HL-60/S4 (cell line): ENCODE data around the gene MBP.

Experiments used
- in situ Hi-C: fragments of 300-500 bp; cut with MboI; formaldehyde crosslinking; loops from 2 replicates; pipeline ENCODE4 v1.14.3; 2022; ENCODE audit warnings: low sequenced_read_pairs

Gene MBP

DNA sequence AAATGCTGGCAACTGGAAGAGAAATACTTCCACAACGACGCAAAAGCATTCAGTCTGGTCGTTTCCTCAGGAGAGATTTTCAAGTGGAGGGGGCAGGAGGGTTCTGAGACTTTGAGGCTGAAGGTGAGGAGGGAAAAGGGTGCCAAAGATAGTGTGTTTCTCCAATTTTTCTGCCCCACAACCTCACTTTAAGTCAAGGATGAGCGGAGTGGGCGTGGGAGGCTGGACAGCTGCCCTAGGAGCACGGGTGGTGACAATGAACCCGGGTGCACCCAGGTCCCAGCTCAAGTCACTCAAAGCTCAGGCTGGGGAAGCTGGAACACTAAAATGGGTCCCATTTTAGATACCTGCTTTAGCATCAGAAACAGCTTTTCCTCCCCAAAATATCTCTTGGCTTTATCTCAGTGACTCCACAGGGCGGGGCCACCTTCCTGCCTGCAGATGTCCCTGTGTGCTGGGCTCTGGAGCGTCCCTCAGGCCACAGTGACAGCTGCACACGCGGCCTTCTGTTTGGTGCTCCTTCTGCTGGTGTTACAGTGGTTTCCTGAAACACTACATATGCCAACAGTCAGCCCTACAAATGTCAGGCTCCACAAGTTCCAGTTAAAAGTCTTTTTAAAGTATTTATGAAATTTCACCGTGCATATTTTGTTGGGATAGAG is 1.4 kb upstream of the MBP start:
- in situ Hi-C loops = no loop called here

DNA sequence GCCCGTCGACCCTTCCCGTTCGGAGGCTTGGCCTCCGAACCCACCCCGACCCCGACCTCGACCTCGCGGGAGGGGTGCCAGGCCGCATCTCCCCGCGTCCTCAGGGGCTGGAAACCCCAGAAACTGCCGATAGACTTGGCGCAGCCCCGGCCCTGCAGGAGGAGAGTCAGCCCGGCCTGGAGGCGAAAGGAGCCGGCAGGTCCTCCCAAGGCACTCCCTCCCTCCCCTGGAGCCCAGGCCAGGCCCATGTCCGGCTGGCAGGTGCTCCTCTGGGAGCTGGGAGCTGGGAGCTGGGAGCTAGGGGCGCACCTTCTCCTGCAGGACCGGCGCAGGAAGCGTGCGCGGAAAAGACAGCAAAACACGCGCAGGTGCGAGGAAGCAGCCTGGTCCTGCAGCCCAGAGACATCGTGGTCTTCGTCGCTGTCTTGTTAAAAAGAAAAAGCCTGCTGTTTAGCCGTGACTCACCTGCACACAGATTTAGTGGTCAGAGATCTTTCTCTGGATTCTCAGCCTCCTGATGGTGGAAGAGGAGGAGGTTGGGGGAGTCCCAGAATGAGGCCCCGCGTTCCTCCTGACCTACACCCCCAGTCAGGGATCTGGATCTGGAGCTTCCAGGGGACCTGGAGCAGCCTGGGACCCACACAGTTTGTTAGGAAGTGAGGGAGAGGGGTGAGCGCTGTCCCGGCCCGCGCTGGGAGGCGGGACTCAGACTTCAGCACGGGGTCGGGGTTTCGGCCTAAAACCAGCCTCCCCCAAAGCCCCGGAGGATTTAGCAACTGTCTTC is 660 bp upstream of the MBP start:
- in situ Hi-C loops = no loop called here

DNA sequence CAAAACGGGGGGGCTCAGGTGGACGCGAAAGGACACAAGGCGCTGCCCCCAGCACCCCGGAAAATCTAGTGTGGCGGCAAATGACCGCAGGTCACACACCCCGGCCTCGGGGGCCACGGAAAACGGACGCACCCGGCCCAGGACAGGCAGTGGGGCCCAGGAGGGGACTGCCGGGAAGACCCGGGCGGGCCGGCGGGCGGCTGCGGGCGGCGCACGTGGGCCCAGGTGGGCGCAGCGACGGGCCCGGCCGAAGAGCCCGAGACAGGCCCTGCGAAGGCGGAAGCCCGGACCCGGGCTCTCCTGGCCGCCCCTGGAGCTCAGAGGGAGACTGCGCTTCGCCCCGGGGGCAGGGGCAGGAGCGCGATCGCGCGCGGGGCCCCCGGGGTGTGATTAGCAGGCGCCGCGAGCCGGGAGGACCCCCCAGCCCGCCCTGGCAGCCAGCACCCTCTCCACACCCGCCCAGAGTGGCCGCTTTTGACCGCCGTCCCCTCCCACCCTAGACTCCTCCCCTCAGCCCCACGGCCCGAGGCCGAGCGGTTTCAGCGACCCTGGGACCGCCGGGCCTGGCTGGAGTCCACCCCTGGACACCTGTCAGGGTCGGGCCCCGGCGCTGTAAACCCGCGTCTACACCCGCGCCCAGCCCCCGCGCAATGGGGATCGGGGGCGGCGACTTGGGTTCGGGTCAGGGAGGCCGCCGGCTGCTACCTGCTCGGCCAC is 773 bp downstream of the MBP start:
- in situ Hi-C loops = no loop called here

DNA sequence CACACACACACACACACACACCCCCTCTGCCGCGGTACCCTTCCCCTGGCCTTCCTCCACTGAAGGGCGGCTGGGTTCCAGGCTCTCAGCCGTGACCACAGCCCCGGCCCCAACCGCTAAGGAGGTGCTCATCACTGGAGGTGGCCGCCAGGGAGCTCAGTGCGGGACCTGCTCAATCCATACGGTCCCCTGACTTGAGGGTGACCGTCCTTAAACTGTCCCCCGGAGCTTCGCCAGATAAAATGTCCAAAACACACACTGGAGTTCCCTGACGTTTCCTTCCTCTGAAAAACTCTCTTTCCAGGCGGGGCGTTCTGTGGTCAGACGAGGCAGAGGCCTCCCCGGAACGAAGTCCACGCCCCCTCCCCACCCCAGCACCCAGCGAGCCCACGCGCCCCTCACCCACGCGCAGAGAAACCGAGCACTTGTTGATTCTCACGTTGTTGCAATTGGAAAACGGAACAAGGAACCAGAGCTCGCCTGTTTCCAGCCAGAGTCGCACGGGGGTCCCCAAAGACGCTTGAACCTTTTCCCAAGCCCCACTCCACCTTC is 1.4 kb downstream of the MBP start:
- in situ Hi-C loops = no loop called here

DNA sequence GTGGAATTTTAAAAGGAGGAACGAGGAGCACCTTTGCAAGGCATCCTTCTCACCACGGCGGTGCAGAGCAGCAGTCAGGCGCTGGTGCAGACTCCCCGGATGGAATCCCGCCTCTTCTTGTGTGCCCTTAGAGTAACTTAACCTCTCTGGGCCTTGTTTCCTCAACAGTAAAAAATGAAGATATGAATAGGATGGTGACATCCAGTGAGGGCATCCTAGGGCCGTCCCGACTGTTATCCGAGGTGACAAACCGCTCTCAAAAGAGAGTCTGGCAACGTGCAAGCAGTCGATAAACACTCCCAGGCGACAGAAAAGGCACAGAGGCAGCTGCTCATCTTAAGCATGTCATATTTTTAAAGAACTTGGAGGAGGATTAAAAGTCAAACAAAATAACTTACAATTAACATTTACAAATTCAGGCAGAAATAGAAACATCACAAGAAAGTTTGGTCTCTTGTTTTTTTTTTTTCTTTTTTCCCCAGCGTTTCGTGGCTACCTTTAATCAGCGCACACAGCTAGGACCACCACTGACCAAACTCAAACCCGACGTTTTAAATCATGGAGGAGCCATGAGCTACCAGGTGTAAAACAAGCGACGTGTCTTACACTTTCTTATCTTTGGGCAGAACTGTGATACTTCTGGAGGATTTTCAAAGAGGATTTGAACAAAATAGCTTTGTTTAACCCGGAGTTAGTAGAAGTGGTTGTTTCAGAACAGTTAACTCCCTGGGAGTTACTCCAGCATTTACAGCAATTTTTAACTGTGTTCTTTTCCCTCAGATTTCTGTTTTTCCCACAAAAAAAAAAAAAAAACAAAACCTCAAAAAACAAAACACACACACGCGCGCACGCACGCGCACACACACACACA is 2.1 kb downstream of the MBP start:
- in situ Hi-C loops = no loop called here

DNA sequence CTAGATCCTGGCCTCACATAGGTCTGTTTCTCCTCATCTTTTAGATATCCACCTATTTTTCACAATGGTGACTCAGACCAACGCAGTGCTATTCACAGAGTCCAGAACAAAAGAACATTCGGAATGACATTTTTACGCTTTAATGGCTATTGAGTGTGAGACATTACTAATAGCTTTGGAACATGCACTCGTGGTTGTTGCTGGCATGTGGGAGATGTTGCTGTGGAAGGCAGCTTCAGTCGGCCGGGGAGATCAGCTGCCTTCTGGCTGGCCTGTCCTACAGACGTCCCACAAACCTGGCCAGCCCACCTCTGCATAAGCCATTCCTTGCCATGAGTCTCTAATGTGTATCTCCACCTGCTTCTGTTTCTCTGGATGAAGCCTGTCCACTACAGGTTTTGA is 3.4 kb downstream of the MBP start:
- in situ Hi-C loops = no loop called here

DNA sequence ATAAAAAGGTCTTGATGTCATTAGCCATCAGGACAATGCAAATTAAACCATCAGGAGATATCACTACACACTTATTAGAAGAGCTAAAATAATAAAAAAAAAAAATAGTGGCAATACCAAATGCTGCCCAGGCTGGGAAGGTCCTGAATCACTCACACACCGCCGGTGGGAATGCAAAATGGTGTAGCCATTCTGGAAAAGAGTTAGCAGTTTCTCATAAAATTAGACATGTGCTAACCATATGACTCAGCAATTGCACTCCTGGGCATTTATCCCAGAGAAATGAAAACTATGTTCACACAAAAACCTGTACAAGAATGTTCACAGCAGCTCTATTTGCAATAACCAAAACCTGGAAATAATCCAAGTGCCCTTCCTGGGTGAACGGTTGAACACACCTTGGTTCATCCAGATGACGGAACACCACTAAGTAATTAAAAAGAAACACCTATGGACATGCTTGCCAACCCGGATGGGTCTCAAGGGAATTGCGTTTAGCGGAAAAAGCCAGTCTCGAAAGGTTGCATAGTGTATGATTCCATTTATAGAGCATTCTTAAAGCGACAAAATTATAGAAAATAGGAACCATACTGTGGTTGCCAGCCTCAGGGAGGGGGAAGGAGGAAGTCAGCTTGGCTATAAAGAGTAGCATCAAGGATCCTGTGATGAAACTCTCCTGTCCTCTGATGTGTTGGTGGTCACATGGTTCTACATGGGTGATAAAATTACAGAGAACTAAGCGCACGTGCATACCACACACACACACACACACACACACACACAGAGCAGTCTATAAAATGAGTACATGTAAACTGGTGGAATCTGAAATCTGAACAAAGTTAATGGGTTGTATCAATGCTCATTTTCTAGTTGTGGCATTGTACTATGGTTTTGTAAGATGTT is 4.6 kb downstream of the MBP start:
- in situ Hi-C loops = no loop called here

DNA sequence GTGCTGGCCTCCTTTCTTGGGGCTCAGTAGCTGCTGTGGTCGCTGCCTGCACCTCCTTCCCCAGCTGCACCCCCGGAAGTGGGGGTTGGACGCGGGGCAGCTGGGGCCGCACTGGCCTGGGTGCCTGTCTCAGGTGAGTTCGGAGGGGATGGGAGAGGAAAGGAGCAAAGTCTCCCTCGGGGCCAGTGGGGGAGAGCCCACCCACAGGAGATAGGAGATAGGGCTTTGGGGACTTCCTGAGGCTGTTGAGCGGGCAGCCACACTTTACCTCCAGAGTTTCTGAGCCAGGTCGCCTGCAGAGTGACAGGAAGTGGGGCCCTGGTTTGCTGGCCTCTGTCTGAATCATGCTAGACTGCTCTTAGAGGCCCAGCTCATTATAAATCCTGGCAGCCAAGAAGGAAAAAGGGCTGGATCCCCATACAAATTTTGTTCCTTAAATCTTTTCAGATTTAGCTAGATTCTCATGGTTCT is 8.1 kb downstream of the MBP start:
- in situ Hi-C loops = no loop called here

DNA sequence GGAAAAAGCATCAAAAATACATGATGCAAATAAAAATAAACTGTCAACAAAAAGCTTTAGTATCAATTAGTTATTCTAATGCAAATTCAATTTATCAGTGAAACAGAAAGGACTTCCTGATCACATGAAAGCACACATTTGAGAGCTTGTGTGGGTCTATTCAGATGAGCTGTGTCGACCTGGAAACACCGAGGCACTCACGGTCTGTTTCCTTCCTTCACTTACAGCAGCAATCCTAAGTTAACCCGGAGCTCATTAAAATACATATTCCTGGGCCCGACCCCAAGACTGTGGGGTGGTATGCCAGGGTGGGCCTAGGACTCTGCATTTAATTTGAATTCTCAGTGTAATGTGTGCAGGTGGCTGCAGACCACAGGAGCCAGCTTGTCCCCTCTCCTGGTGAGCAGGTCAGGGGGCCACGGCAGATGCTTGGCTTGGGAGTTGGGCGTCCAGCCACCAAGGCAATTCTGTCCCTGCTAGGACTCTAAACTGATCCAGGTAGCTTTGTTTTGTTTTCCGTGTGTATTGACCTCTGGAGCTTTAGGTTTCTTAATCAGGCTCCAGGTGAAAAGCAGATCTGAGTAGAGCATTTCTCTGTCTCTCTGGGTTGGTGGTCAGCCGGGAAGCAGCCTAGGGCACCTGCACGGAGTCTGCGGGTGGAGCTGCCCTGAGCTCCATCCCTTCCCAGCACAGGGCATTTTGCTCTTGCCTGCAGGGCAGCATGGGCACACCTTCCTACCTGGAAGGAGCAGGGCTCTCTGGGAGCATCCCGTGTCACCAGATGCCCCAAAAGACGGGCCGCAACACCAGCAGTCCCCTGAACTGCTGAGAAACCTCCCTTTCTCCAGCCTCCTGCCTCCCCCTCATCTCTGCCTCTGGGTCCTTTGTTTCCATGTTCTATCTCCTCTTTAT is 9.0 kb downstream of the MBP start:
- in situ Hi-C loops = no loop called here

DNA sequence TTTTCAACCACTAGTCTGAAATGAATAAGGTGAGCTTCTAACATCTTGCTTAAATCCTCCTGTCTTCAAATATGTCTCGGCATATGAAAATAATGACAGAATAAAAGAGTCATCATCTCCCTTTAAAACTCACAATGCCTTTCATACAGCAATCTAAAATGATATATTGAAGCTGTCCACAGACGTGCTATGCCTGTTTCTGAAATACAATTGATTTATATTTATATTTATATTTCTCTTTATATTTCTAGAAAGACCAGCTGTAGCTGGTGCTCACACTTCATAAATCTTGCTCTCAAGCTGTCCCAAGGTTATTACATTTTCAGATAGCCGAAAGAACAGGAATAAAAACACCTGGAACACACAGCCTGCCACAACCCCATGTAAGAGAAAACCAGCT is 11.1 kb downstream of the MBP start:
- in situ Hi-C loops = no loop called here

DNA sequence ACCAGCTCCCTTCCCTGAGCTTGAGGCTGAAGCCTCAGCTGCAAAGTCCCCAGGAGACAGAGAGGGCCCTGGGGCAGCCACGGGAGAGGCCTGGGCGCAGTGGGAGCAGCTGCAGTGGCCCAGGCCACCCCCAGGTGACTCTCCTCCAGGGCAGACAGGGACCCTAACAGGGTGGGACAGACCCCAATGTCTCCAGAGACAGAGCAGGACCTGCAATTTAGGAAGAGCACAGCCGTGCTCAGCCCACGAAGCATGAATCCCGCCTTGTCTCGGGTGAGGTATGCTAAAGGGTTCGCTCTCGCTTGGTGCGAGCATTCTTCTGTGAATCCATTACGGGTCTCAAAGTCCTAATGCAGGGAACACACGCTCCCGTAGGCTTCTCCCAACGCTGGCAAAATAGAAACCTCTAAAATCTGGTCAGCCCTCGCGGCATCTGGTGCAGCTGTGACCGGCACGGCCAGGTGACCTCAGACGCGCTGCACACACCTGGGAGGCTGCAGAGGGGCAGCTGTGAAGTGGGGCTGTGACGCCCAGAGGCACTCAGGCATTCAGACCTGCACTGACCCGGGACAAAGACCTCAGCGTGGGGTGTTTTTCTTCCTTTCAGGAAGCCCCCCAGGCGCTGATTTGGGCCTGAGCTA is 12.6 kb downstream of the MBP start:
- in situ Hi-C loops = no loop called here

DNA sequence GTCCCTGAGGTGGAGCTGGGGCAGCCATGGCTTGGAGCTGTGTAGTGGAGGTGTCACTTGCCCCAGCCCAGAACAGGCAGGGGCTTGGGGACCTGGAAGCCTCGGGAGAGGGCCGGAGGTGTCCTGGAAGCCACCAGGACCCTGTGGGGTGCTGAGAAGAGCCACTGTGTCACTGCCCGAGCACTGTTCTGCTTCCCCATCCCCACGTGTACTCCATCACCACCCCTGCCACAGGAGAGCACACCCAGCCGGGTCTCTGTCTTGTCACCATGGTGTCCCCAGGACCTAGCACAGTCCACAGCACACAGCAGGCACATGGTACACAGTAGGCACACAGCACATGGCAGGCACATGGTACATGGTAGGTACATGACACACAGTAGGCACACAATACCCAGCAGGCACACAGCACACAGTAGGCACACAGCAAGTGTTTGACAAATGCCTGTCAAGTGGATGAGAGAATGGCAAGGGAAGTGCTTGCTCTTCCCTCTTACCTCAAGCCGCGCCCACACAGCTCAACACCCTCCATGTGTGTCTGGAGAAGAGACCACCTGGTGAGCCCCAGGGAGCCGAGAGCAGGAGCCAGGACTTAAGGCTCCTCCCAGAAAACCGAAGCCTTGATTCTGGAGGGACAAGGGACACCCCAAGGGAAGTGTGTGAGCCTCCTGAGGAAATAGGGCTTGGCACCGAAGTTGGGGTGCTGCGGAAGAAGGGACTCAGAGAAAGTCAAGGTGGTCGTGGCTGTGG is 13.3 kb downstream of the MBP start:
- in situ Hi-C loops = no loop called here

DNA sequence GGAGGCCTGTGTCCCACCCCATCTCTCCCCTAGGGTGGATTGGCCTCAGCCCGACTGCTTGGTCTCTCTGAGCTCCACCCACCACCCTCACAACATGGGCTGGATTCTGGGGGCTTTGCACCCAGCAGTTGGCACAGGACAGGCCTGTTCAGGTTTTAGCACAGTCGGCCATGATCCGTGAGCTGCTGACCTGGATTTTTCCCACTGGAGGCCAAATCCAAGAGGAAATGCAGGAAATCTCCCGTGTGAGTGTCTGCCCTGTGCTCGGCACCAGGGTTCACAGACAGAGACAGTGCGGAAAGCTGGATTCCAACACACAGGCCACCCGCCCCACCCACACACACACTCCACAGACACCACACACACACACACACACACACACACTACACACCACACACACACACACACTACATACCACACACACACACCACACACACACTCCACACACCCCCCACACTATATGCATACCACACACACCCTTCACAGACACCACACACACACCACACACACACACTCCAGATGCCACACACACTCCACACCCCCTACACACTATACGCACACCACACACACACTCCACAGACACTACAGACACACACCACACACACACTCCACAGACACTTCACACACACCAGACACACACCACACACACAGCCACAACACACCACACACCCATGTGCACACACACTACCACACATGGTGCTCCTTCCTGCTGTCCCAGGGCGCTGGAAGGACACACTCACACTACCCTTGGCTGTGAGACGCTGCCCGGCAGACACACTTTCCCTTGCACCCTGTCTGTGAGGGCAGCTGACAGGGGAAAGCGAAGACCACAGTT is 14.1 kb downstream of the MBP start:
- in situ Hi-C loops = no loop called here

DNA sequence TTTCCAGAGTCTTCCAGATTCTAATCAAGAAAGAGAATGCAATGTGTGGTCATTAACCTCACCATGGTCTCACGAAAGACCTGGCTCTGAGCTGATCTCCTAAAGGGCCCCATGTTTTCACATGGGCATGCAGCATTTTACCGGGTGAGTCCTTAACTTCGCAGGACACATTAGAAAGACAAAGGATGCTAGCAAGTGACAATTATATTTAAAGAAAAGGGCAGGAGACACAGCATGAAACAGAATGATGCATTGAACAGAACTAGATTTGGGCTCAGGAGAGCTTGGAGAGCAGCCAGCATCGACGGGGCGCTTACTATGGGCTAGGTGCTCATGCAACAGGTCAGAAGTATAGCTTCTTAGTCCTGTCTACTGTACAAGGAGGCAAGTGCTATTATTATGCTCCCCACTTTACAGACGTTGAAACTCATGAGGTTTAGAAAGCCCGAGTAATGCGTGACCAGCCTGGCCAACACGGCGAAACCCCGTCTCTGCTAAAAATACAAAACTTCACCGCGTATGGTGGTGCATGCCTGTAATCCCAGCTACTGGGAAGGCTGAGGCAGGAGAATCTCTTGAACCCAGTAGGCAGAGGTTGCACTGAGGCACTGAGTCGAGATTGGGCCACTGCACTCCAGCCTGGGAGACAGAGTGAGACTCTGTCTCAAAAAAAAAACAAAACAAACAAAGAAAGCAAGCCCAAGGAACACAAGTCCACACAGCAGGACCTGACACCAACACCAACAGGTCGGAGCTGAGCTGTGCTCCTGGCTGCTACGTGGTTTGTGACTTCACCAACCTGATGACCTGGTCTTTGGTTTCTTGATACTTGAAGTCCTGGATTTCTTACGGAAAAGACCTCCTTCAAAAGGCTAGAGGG is 16.1 kb downstream of the MBP start:
- in situ Hi-C loops = no loop called here

DNA sequence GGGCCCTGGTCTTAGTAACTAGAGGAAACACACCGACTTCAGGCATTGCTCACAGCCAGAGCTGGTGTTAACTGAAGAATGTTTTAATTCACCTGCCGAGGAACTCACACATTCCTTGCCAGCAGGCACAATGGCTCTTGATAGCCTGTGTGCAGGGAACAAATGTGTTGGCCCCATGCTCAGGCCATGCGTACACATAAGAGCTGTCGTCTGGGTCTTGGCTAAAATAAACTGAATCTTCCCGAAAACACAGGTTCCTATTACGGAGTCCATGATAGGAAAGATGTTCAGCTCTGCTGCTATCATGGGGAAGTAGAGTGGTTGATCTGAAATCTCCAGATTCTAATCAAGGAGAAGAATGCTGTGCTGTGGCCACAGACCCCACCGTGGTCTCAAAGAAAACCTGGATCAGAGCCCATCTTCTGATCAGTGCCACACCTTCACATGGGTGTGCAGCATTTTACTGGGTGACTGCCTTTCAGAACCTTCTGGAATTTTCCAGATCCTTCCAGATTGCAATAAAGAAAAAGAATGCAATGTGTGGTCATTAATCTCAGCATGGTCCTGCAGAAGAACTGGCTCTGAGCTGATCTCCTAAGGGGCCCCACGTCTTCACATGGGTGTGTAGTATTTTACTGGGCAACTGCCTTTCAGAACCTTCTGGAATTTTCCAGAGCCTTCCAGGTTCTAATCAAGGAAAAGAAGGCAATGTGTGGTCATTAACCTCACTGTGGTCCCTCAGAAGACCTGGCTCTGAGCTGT is 17.2 kb downstream of the MBP start:
- in situ Hi-C loops = no loop called here
